Thyroid gland (tissue), 4 donors: ENCODE results near the gene ASAP2. TPM values are rescaled to one million over a fixed set of nuclear protein-coding genes. Genes with fewer than 3 reads are reported as not detected.
"Not testable (repeated sequence)": the region's sequence is repeated elsewhere in the genome, so short reads cannot be mapped to it uniquely, and the experiment has no call there.

ENCODE experiments used
- DNase-seq, 2 donors: peaks; one replicate each; pipeline ENCODE4 v3.0.0-alpha.2; 2019
- H3K27ac ChIP-seq, 3 donors: fragments of 200-600 bp; sonication (generic); 1 replicate in 2 of 3; 2 replicates in 1 of 3; pipeline ENCODE4 v1.5.1; 2016 to 2019; ENCODE audit warnings: mild to moderate bottlenecking in 1 of 3, moderate library complexity in 1 of 3
- H3K27me3 ChIP-seq: fragments of 200-600 bp; sonication (generic); one replicate; pipeline ENCODE4 v1.5.1; 2019
- H3K36me3 ChIP-seq, 2 donors: fragments of 200-600 bp; sonication (generic); one replicate each; pipeline ENCODE4 v1.5.1; 2016 to 2019
- H3K4me1 ChIP-seq, 2 donors: fragments of 200-600 bp; sonication (generic); one replicate each; pipeline ENCODE4 v1.5.1; 2017 to 2019
- H3K4me3 ChIP-seq, 3 donors: fragments of 200-600 bp; sonication (generic); replicated peaks in 1 of 3; 1 replicate in 2 of 3; 2 replicates in 1 of 3; pipeline ENCODE4 v1.5.1; 2016; ENCODE audit warnings: mild to moderate bottlenecking in 1 of 3
- H3K9me3 ChIP-seq: fragments of 200-600 bp; sonication (generic); one replicate; pipeline ENCODE4 v1.5.1; 2017
- POLR2A ChIP-seq, 2 donors: fragments of 450-650 bp; IDR thresholded peaks; one replicate each; pipeline ENCODE4 v1.6.1; 2017; ENCODE audit warnings: antibody characterized with exemption in 2 of 2, mild to moderate bottlenecking in 2 of 2, moderate library complexity in 1 of 2
- WGBS, 2 donors: methylation state at CpG; one replicate each; pipeline ENCODE4 v1.1.5; 2017; 5-methylcytosine and 5-hydroxymethylcytosine counted together
- intact Hi-C: fragments of 100-400 bp; cut with DNase I; formaldehyde crosslinking; loops from one replicate; pipeline ENCODE4 v1.15.1; 2023
- total RNA-seq, 4 donors: library from RNA; depleted of rRNA; stranded (reverse); fragments of >200 nt; gene quantifications; one replicate each; pipeline ENCODE4 v1.2.3, GENCODE V29; 2016
- TF ChIP-seq, protein P1 (sequence below), 6 experiments: fragments of 200-600 bp in 3 of 6; fragments of 450-650 bp in 3 of 6; sonication (generic) in 3 of 6; IDR thresholded peaks; one replicate each; pipeline ENCODE4 v1.5.1; 2016 to 2019; ENCODE audit warnings: antibody characterized with exemption in 6 of 6, mild to moderate bottlenecking in 2 of 6, inconsistent platforms in 1 of 6, moderate library complexity in 1 of 6

The ASAP2 gene
- total RNA-seq, 4 donors from 2014 or later = 40.3 to 55.3 (median 47.3) TPM

DNA sequence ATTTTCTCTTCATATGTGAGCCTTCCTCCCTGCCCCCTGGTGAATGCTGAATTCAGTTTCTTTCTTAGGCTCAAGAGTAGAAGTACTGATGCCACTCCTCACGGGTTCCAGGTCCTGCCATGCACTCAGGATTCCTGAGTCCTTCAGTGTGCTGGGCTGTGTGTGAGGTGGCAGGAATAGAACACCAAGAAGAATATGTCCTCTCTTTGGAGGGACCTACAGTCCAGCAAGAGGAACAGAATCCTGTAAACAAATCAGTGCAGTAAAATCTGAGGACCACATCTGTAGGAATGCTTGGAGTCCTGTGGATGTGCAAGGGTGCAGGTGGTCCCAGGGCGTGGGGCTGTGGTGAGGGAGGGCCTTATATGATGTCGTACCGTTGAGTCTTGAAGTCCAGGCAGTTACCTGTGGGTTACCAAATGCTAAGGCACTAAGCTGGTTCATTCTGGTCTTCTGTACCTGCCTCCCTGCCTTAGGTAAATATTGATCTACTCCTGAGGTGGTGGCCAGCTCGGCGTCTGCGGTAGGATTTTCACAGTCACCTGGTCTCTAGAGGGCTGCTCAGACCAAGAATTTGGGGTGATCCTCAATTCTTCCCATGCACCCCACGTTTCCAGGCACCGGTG, 5.5 kb downstream of the ASAP2 start:
- intact Hi-C loops = no loop called here
- Histone ChIP-seq H3K4me1 (peaks cover 34 to 61% of the 10 kb centered on the region in 2 donors), H3K36me3 (no peaks in the 10 kb centered on the region), H3K4me3 (no peak overlapping the region), H3K27me3 (no peaks in the 10 kb centered on the region), H3K9me3 (no peaks in the 10 kb centered on the region), H3K27ac (peak overlapping the region; percentile 51 to 64 (median 53))
- TF ChIP-seq POLR2A (IDR thresholded peaks at IDR 0.05) = no peak
- TF ChIP-seq, protein P1, sequence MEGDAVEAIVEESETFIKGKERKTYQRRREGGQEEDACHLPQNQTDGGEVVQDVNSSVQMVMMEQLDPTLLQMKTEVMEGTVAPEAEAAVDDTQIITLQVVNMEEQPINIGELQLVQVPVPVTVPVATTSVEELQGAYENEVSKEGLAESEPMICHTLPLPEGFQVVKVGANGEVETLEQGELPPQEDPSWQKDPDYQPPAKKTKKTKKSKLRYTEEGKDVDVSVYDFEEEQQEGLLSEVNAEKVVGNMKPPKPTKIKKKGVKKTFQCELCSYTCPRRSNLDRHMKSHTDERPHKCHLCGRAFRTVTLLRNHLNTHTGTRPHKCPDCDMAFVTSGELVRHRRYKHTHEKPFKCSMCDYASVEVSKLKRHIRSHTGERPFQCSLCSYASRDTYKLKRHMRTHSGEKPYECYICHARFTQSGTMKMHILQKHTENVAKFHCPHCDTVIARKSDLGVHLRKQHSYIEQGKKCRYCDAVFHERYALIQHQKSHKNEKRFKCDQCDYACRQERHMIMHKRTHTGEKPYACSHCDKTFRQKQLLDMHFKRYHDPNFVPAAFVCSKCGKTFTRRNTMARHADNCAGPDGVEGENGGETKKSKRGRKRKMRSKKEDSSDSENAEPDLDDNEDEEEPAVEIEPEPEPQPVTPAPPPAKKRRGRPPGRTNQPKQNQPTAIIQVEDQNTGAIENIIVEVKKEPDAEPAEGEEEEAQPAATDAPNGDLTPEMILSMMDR (IDR thresholded peaks at IDR 0.05) = no peak
- WGBS, 2 donors = 80 to 85% methylated on average over 7 to 8 of the region's 9 CpGs
- DNase-seq = no peak

DNA sequence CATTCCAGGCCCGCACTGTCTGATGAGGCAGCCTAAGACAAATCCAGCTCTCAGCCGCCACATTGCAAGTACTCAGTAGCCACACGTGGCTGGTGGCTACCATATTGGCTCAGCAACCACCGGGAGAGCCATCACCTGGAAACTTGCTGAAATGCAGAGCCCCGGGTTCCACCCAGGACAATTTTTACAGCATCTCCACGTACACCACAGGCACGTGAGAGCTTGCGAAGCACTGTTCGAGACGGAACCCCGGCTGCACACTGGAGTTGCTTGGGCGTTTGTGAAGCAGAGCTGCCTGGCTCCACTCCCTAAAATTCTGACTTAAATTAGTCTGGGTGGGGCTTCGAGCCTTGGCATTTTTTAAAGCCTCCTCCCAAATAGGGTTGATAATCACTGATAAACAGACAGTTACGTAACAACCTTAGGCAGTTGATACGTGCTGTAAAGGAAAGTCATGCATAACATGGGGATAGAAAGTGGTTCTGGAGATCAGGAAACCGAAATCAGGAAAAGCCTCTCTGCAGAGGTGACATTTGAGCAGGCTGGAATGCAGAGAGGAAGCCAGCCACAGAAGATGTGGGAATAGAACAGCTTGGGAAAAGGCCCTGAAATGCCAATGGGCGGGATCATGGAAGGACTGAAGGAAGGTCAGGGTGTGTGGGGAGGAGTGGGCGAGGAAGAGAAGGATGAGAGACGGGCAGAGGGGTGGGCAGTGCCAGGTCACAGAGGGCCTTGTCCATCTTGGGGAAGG, 6.2 kb downstream of the ASAP2 start:
- no peaks in the 10 kb centered on the region for H3K36me3 ChIP-seq
- no peaks in the 10 kb centered on the region for H3K27me3 ChIP-seq
- WGBS, 2 donors = 51 to 52% methylated on average over 17 to 18 of the region's 19 CpGs
- TF ChIP-seq POLR2A (IDR thresholded peaks at IDR 0.05) = no peak
- TF ChIP-seq, protein P1 (IDR thresholded peaks at IDR 0.05) = no peak
- intact Hi-C loops = no loop called here
- no peak overlapping the region for H3K4me3 ChIP-seq
- H3K9me3 ChIP-seq = no peaks in the 10 kb centered on the region
- H3K4me1 ChIP-seq = peaks cover 36 to 63% of the 10 kb centered on the region in 2 donors
- peak overlapping the region; percentile 51 to 64 (median 53) for H3K27ac ChIP-seq
- peak; percentile 54 to 73 for DNase-seq

DNA sequence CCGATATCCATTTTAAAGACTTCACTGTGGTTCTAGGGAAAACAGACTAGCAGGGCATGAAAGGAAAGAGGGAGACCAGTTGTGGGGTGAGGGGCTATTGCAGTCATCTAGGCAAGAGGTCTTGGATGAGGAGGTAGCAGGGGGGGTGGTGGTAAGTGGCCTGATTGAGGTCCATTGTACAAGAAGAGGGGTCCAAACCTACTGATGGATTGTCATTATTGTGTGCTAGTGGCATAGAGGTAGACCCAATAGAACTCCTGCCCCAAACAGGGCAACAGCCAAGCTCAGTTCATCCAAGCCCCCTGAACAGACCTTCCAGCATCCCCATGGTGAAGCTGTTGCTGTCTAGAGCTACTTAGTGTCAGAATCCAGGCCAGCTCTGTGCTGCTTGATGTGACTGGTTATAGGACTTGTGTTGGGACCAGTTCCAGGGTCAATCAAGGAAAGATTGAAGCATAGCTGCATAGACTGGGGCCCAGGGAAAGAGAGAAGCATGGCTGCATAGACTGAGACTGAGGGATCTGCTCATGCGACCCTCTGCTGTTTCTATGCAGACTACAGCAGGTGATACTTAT, 7.0 kb downstream of the ASAP2 start:
- no peaks in the 10 kb centered on the region for H3K9me3 ChIP-seq
- DNase-seq = no peak
- H3K27me3 ChIP-seq = no peaks in the 10 kb centered on the region
- H3K36me3 ChIP-seq = no peaks in the 10 kb centered on the region
- intact Hi-C loops = no loop called here
- WGBS, 2 donors = 87 to 92% methylated on average over 2 of the region's 2 CpGs
- TF ChIP-seq, protein P1 (IDR thresholded peaks at IDR 0.05) = no peak
- TF ChIP-seq POLR2A (IDR thresholded peaks at IDR 0.05) = no peak
- no peak overlapping the region for H3K4me3 ChIP-seq
- peak overlapping the region; percentile 51 to 64 (median 53) for H3K27ac ChIP-seq
- peaks cover 32 to 66% of the 10 kb centered on the region in 2 donors for H3K4me1 ChIP-seq

- Histone ChIP-seq H3K36me3 (no peaks in the 10 kb centered on the region), H3K9me3 (no peaks in the 10 kb centered on the region), H3K27me3 (no peaks in the 10 kb centered on the region), H3K27ac (no peak overlapping the region), H3K4me1 (peaks cover 31 to 56% of the 10 kb centered on the region in 2 donors), H3K4me3 (no peak overlapping the region)
- intact Hi-C loops = no loop called here
- DNase-seq = no peak
- 86 to 89% methylated on average over 8 of the region's 8 CpGs for whole genome bisulfite sequencing, 2 donors
- no peak for TF ChIP-seq POLR2A (IDR thresholded peaks at IDR 0.05)
- TF ChIP-seq, protein P1 (IDR thresholded peaks at IDR 0.05) = no peak
Measured at GRCh38 chr2:9214873-9215272, 8.3 kb downstream of the ASAP2 start.

GRCh38 chr2:9215680-9216079, 9.1 kb downstream of the ASAP2 start:
- Histone ChIP-seq H3K36me3 (no peaks in the 10 kb centered on the region), H3K4me1 (peaks cover 28 to 48% of the 10 kb centered on the region in 2 donors), H3K27me3 (no peaks in the 10 kb centered on the region), H3K27ac (no peak overlapping the region), H3K9me3 (no peaks in the 10 kb centered on the region), H3K4me3 (no peak overlapping the region)
- WGBS, 2 donors = 77 to 87% methylated on average over 4 of the region's 4 CpGs
- DNase-seq = no peak
- intact Hi-C loops = no loop called here
- TF ChIP-seq, protein P1 (IDR thresholded peaks at IDR 0.05) = no peak
- no peak for TF ChIP-seq POLR2A (IDR thresholded peaks at IDR 0.05)

DNA sequence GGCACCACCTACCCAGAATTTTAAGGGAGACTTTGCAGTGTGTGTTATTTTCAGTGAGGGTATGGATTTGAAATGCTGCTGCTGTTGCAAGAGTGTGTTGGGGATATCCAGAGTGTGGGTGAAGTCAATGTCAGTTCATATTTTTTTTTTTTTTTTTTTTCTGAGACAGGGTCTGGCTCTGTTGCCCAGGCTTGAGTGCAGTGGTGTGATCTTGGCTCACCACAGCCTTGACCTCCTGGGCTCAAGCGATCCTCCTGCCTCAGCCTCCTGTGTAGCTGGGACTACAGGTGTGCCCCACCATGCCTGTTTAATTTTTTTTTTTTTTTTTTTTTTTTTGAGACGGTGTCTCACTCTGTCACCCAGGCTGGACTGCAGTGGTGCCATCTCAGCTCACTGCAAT, 9.5 kb downstream of the ASAP2 start:
- H3K27ac ChIP-seq, H3K36me3 ChIP-seq, DNase-seq, H3K27me3 ChIP-seq, H3K4me3 ChIP-seq, H3K9me3 ChIP-seq, intact Hi-C loops: not testable (repeated sequence)
- H3K4me1 ChIP-seq = peaks cover 28 to 48% of the 10 kb centered on the region in 2 donors
- 95 to 100% methylated on average over 2 of the region's 2 CpGs for WGBS, 2 donors
